DOHH2 (cell line): ENCODE data around the gene ELF5.

Experiments used
- EZH2phosphoT487 ChIP-seq: fragments of 200-600 bp; sonication (generic); IDR thresholded peaks from 2 replicates; pipeline ENCODE4 v1.6.1; 2017; ENCODE audit warnings: borderline replicate concordance, mild to moderate bottlenecking, antibody characterized with exemption, low read length, moderate library complexity, mixed read lengths
- TF ChIP-seq, protein P1 (sequence below): fragments of 200-600 bp; sonication (generic); IDR thresholded peaks from one replicate; pipeline ENCODE4 v1.5.1; 2014; ENCODE audit warnings: antibody characterized with exemption, mild to moderate bottlenecking, low read depth, low read length; ENCODE audit not compliant: poor library complexity, severe bottlenecking

DNA sequence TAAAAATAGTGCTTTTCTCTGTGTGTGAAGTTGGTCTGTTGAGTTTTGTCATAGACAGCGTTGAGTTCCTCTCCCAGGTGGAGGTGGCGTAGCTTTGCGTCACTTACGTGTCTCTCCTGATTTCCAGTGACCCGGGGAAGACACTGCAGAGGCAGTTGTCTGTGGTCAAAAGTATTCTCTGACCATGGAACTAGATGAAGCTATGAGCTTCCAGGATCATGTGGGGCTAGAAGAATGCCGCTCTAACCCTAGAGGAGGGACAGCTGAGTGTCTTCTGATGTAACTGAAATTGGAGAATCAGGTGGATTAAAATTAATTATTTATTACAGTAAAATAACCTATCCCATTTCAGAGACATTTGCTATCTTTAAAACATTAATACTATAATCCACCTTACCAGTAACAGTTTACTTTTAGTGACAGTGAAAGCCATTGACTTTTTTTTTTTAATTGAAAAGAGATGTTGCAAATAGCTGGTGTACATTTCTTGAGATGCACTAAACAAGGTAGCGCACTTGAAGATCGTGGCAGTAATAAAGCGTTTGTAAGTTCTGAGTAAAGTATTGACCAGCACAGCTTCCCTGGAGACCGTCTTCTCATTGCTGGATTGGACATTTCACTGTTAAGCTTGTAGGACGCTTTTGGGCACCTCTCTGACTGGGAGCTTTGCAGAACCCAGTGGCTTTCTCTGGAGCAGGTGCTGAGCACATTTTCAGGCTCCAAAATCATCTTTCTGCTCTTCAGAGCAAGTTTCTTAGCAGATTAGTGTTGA, 65.2 kb downstream of the ELF5 start:
- TF ChIP-seq, protein P1, sequence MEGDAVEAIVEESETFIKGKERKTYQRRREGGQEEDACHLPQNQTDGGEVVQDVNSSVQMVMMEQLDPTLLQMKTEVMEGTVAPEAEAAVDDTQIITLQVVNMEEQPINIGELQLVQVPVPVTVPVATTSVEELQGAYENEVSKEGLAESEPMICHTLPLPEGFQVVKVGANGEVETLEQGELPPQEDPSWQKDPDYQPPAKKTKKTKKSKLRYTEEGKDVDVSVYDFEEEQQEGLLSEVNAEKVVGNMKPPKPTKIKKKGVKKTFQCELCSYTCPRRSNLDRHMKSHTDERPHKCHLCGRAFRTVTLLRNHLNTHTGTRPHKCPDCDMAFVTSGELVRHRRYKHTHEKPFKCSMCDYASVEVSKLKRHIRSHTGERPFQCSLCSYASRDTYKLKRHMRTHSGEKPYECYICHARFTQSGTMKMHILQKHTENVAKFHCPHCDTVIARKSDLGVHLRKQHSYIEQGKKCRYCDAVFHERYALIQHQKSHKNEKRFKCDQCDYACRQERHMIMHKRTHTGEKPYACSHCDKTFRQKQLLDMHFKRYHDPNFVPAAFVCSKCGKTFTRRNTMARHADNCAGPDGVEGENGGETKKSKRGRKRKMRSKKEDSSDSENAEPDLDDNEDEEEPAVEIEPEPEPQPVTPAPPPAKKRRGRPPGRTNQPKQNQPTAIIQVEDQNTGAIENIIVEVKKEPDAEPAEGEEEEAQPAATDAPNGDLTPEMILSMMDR = no peak
- no peak for TF ChIP-seq EZH2phosphoT487
